H9 (cell line): Measurements from ENCODE around the gene FOXF1. TPM values are rescaled to one million over a fixed set of nuclear protein-coding genes. Genes with fewer than 3 reads are reported as not detected.
A peak's percentile ranks its signal among the peaks of the same experiment; 100 is the strongest.

Source experiments
- DNase-seq: peaks from one replicate; pipeline ENCODE4 v3.0.0-alpha.2; 2017
- H2AFZ ChIP-seq: one replicate; pipeline ENCODE4 v1.6.1; 2013; ENCODE audit warnings: mild to moderate bottlenecking, low read length, control low read depth, moderate library complexity
- H2AK5ac ChIP-seq: 2 replicates; pipeline ENCODE4 v1.6.1; 2013; ENCODE audit warnings: low read length, control low read depth, mixed read lengths; ENCODE audit not compliant: insufficient read length
- H2BK120ac ChIP-seq: one replicate; pipeline ENCODE4 v1.6.1; 2013; ENCODE audit warnings: low read depth, mild to moderate bottlenecking, low read length, control low read depth, inconsistent platforms; ENCODE audit not compliant: poor library complexity, severe bottlenecking
- H2BK12ac ChIP-seq: 2 replicates; pipeline ENCODE4 v1.6.1; 2013; ENCODE audit warnings: low read length, control low read depth, mixed read lengths, low read depth; ENCODE audit not compliant: insufficient read length
- H2BK15ac ChIP-seq: 2 replicates; pipeline ENCODE4 v1.6.1; 2013; ENCODE audit warnings: low read depth, low read length, control low read depth
- H2BK20ac ChIP-seq: one replicate; pipeline ENCODE4 v1.6.1; 2013; ENCODE audit warnings: low read depth, mild to moderate bottlenecking, low read length, control low read depth, inconsistent platforms; ENCODE audit not compliant: poor library complexity, severe bottlenecking
- H2BK5ac ChIP-seq: 2 replicates; pipeline ENCODE4 v1.6.1; 2013; ENCODE audit warnings: low read length, control low read depth, mixed read lengths; ENCODE audit not compliant: insufficient read length
- H3K14ac ChIP-seq: 2 replicates; pipeline ENCODE4 v1.6.1; 2013; ENCODE audit warnings: low read length, control low read depth; ENCODE audit not compliant: insufficient read depth
- H3K18ac ChIP-seq: 2 replicates; pipeline ENCODE4 v1.6.1; 2013; ENCODE audit warnings: low read depth, mild to moderate bottlenecking, mixed read lengths, low read length, control low read depth; ENCODE audit not compliant: insufficient read length
- H3K23ac ChIP-seq: 2 replicates; pipeline ENCODE4 v1.6.1; 2013; ENCODE audit warnings: low read length, control low read depth, mixed read lengths, low read depth; ENCODE audit not compliant: insufficient read length
- H3K23me2 ChIP-seq: 2 replicates; pipeline ENCODE4 v1.6.1; 2013; ENCODE audit warnings: low read depth, mild to moderate bottlenecking, mixed read lengths, low read length, control low read depth; ENCODE audit not compliant: insufficient read length, poor library complexity, severe bottlenecking
- H3K27ac ChIP-seq: 2 replicates; pipeline ENCODE4 v1.5.1; 2013; ENCODE audit warnings: low read length, control low read depth, mixed read lengths, low read depth; ENCODE audit not compliant: insufficient read length
- H3K27me3 ChIP-seq: 2 replicates; pipeline ENCODE4 v1.6.1; 2013; ENCODE audit warnings: low read length, control low read depth, inconsistent platforms; ENCODE audit not compliant: insufficient read depth
- H3K4ac ChIP-seq: 2 replicates; pipeline ENCODE4 v1.6.1; 2013; ENCODE audit warnings: low read depth, mild to moderate bottlenecking, control low read depth, inconsistent platforms, low read length, moderate library complexity
- H3K4me1 ChIP-seq: 2 replicates; pipeline ENCODE4 v1.6.1; 2013; ENCODE audit warnings: low read length, control low read depth, inconsistent platforms; ENCODE audit not compliant: insufficient read depth
- H3K4me2 ChIP-seq: 2 replicates; pipeline ENCODE4 v1.6.1; 2013; ENCODE audit warnings: low read length, control low read depth, mixed read lengths; ENCODE audit not compliant: insufficient read length, insufficient read depth
- H3K56ac ChIP-seq: 2 replicates; pipeline ENCODE4 v1.6.1; 2013; ENCODE audit warnings: low read depth, mild to moderate bottlenecking, mixed read lengths, low read length, control low read depth; ENCODE audit not compliant: insufficient read length
- H3K79me1 ChIP-seq: 2 replicates; pipeline ENCODE4 v1.6.1; 2013; ENCODE audit warnings: low read depth, mild to moderate bottlenecking, moderate library complexity, low read length, control low read depth, inconsistent platforms; ENCODE audit not compliant: insufficient read depth, poor library complexity, severe bottlenecking
- H3K79me2 ChIP-seq: 2 replicates; pipeline ENCODE4 v1.6.1; 2013; ENCODE audit warnings: low read length, control low read depth, inconsistent platforms; ENCODE audit not compliant: insufficient read depth
- H3K9ac ChIP-seq: 2 replicates; pipeline ENCODE4 v1.6.1; 2013; ENCODE audit warnings: low read length, control low read depth, mixed read lengths; ENCODE audit not compliant: insufficient read length; ENCODE audit errors: extremely low read depth
- H3K9me3 ChIP-seq: one replicate; pipeline ENCODE4 v1.6.1; 2013; ENCODE audit warnings: low read depth, low read length, inconsistent platforms; ENCODE audit not compliant: control insufficient read depth
- H3T11ph ChIP-seq: one replicate; pipeline ENCODE4 v1.6.1; 2013; ENCODE audit warnings: mild to moderate bottlenecking, low read length, control low read depth, inconsistent platforms
- H4K20me1 ChIP-seq: one replicate; pipeline ENCODE4 v1.6.1; 2013; ENCODE audit not compliant: control insufficient read depth, insufficient read length, insufficient read depth
- H4K5ac ChIP-seq: 2 replicates; pipeline ENCODE4 v1.6.1; 2013; ENCODE audit warnings: low read depth, mild to moderate bottlenecking, mixed read lengths, low read length, control low read depth; ENCODE audit not compliant: insufficient read length
- H4K8ac ChIP-seq: replicated peaks from 2 replicates; pipeline ENCODE4 v1.6.1; 2013; ENCODE audit warnings: low read length, control low read depth, mixed read lengths, low read depth; ENCODE audit not compliant: insufficient read length
- H4K91ac ChIP-seq: 2 replicates; pipeline ENCODE4 v1.6.1; 2013; ENCODE audit warnings: low read depth, mild to moderate bottlenecking, moderate library complexity, mixed read lengths, low read length, control low read depth; ENCODE audit not compliant: insufficient read length
- H3K27ac Mint-ChIP-seq, 3 experiments: 2 replicates in 2 of 3; 3 replicates in 1 of 3; pipeline ENCODE4 v1.8.0; 2020 to 2021; ENCODE audit warnings: mixed read lengths in 3 of 3, mild to moderate bottlenecking in 1 of 3, moderate library complexity in 1 of 3
- H3K27me3 Mint-ChIP-seq: 2 replicates; pipeline ENCODE4 v1.8.0; 2021; ENCODE audit warnings: low read depth, mild to moderate bottlenecking, moderate library complexity, mixed read lengths
- H3K36me3 Mint-ChIP-seq, 3 experiments: 2 replicates in 2 of 3; 3 replicates in 1 of 3; pipeline ENCODE4 v1.8.0; 2020 to 2021; ENCODE audit warnings: low read depth in 3 of 3, mixed read lengths in 3 of 3; ENCODE audit not compliant: insufficient read depth in 1 of 3
- H3K4me1 Mint-ChIP-seq, 2 experiments: 2 replicates each; pipeline ENCODE4 v1.8.0; 2020; ENCODE audit warnings: mixed read lengths in 2 of 2
- H3K4me3 Mint-ChIP-seq, 2 experiments: 2 replicates in 1 of 2; 3 replicates in 1 of 2; pipeline ENCODE4 v1.8.0; 2020 to 2021; ENCODE audit warnings: mild to moderate bottlenecking in 2 of 2, mixed read lengths in 2 of 2, moderate library complexity in 1 of 2
- H3K9me3 Mint-ChIP-seq, 2 experiments: 2 replicates in 1 of 2; 3 replicates in 1 of 2; pipeline ENCODE4 v1.8.0; 2020; ENCODE audit warnings: mild to moderate bottlenecking in 2 of 2, mixed read lengths in 2 of 2, moderate library complexity in 1 of 2
- WGBS: extraction: QIAGEN DNeasy Blood & Tissue Kit; methylation state at CpG from one replicate; pipeline ENCODE4 v1.1.7; 2013; ENCODE audit warnings: missing lambda C conversion rate, low lambda C conversion rate, mixed read lengths; ENCODE audit not compliant: insufficient read length; ENCODE audit errors: extremely low coverage; 5-methylcytosine and 5-hydroxymethylcytosine counted together
- total RNA-seq: library from RNA; stranded (reverse); gene quantifications from 2 replicates; pipeline ENCODE4 v1.2.1, GENCODE V29; 2021
- TF ChIP-seq, protein P1 (sequence below): fragments of 200-600 bp; sonication (generic); conservative IDR thresholded peaks from 3 replicates; pipeline ENCODE4 v1.8.0; 2021; ENCODE audit warnings: antibody characterized with exemption, mild to moderate bottlenecking

Gene FOXF1
- total RNA-seq, 1 experiment from 2014 or later, result not detected

- no peak overlapping the region for H4K8ac ChIP-seq
- H2AFZ ChIP-seq, result no peak overlapping the region
- peak overlapping the region in 1 of 3 experiments; percentile 47; a peak in 1 of 7 replicates for H3K27ac Mint-ChIP-seq
- no peak overlapping the region for H2BK20ac ChIP-seq
- H2BK15ac ChIP-seq, result no peak overlapping the region
- TF ChIP-seq, protein P1, sequence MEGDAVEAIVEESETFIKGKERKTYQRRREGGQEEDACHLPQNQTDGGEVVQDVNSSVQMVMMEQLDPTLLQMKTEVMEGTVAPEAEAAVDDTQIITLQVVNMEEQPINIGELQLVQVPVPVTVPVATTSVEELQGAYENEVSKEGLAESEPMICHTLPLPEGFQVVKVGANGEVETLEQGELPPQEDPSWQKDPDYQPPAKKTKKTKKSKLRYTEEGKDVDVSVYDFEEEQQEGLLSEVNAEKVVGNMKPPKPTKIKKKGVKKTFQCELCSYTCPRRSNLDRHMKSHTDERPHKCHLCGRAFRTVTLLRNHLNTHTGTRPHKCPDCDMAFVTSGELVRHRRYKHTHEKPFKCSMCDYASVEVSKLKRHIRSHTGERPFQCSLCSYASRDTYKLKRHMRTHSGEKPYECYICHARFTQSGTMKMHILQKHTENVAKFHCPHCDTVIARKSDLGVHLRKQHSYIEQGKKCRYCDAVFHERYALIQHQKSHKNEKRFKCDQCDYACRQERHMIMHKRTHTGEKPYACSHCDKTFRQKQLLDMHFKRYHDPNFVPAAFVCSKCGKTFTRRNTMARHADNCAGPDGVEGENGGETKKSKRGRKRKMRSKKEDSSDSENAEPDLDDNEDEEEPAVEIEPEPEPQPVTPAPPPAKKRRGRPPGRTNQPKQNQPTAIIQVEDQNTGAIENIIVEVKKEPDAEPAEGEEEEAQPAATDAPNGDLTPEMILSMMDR, result no peak
- H3K27me3 Mint-ChIP-seq, result peaks cover 2% of the 10 kb centered on the region
- H3K36me3 Mint-ChIP-seq, result no peaks in the 10 kb centered on the region; a peak in 1 of 7 replicates
- H2BK5ac ChIP-seq, result no peak overlapping the region
- no peak overlapping the region for H2AK5ac ChIP-seq
- H4K20me1 ChIP-seq, result no peaks in the 10 kb centered on the region
- no CpG with 5 or more reads among the region's 5 CpGs for whole genome bisulfite sequencing
- no peak for DNase-seq
- H3K14ac ChIP-seq, result no peak overlapping the region
- H3K9ac ChIP-seq, result no peak overlapping the region
- H3K9me3 Mint-ChIP-seq, result no peaks in the 10 kb centered on the region; a peak in 1 of 5 replicates
- H3K9me3 ChIP-seq, result no peaks in the 10 kb centered on the region
- H3K18ac ChIP-seq, result no peak overlapping the region
- H3K27me3 ChIP-seq, result no peaks in the 10 kb centered on the region
- H3K56ac ChIP-seq, result no peak overlapping the region
- no peak overlapping the region for H2BK12ac ChIP-seq
- H3T11ph ChIP-seq, result no peak overlapping the region
- H3K4me1 Mint-ChIP-seq, result peaks cover 0 to 4% of the 10 kb centered on the region in 2 experiments; a peak in 1 of 4 replicates
- H3K4me1 ChIP-seq, result no peaks in the 10 kb centered on the region
- H4K91ac ChIP-seq, result no peak overlapping the region
- no peak overlapping the region for H3K4me2 ChIP-seq
- no peak overlapping the region for H2BK120ac ChIP-seq
- no peak overlapping the region for H3K23ac ChIP-seq
- H3K4ac ChIP-seq, result no peak overlapping the region
- no peak overlapping the region for H4K5ac ChIP-seq
- H3K23me2 ChIP-seq, result peaks cover under 1% of the 10 kb centered on the region
- H3K27ac ChIP-seq, result no peak overlapping the region
- H3K4me3 Mint-ChIP-seq, result no peak overlapping the region
- no peaks in the 10 kb centered on the region for H3K79me2 ChIP-seq
- H3K79me1 ChIP-seq, result no peaks in the 10 kb centered on the region
These were observed 40.0 kb downstream of the FOXF1 start for GRCh38 chr16:86550281-86550680.
